H1 (cell line): ENCODE data around the gene DCANP1. TPM values are rescaled to one million over a fixed set of nuclear protein-coding genes. Genes with fewer than 3 reads are reported as not detected.

Experiments
- CEBPB ChIP-seq: IDR thresholded peaks from 2 replicates; pipeline ENCODE4 v1.6.1; 2012; ENCODE audit warnings: low read depth, low read length
- CHD7 ChIP-seq: fragments of 300-600 bp; sonication (generic); IDR thresholded peaks from 2 replicates; pipeline ENCODE4 v1.7.1; 2012; ENCODE audit warnings: low read length, moderate library complexity, mild to moderate bottlenecking, inconsistent platforms; ENCODE audit not compliant: insufficient replicate concordance
- CREB1 ChIP-seq: IDR thresholded peaks from 2 replicates; pipeline ENCODE4 v1.6.1; 2012; ENCODE audit warnings: inconsistent platforms
- FOSL1 ChIP-seq: IDR thresholded peaks from 2 replicates; pipeline ENCODE4 v1.6.1; 2011; ENCODE audit warnings: mild to moderate bottlenecking, low read depth, low read length, moderate library complexity; ENCODE audit not compliant: insufficient read depth
- HDAC6 ChIP-seq: IDR thresholded peaks from one replicate; pipeline ENCODE4 v1.7.1; 2012; ENCODE audit warnings: low read depth, mild to moderate bottlenecking, inconsistent platforms, low read length, moderate library complexity
- POLR2A ChIP-seq, 2 experiments: IDR thresholded peaks; 1 replicate in 1 of 2; 2 replicates in 1 of 2; pipeline ENCODE4 v1.6.1; 2011; ENCODE audit warnings: low read depth in 2 of 2, low read length in 2 of 2, mild to moderate bottlenecking in 2 of 2; ENCODE audit errors: control extremely low read depth in 1 of 2
- RFX5 ChIP-seq: IDR thresholded peaks from 2 replicates; pipeline ENCODE4 v1.6.1; 2011; ENCODE audit warnings: low read depth, low read length, improper control_type of control experiment, borderline replicate concordance
- RNF2 ChIP-seq: fragments of 200-900, 300-1000 bp; sonication (generic); IDR thresholded peaks from 2 replicates; pipeline ENCODE4 v1.7.1; 2016; ENCODE audit warnings: borderline replicate concordance, low read depth, mild to moderate bottlenecking, antibody characterized with exemption, low read length; ENCODE audit not compliant: poor library complexity, severe bottlenecking; ENCODE audit errors: missing control alignments
- RXRA ChIP-seq: IDR thresholded peaks from 2 replicates; pipeline ENCODE4 v1.6.1; 2011; ENCODE audit warnings: low read depth, mild to moderate bottlenecking, low read length, moderate library complexity; ENCODE audit not compliant: insufficient read depth
- SP2 ChIP-seq: IDR thresholded peaks from 2 replicates; pipeline ENCODE4 v1.6.1; 2012; ENCODE audit warnings: mild to moderate bottlenecking, low read length, inconsistent platforms
- TAF1 ChIP-seq: IDR thresholded peaks from 2 replicates; pipeline ENCODE4 v1.6.1; 2011; ENCODE audit warnings: mild to moderate bottlenecking, low read depth, low read length
- USF2 ChIP-seq: IDR thresholded peaks from 2 replicates; pipeline ENCODE4 v1.6.1; 2011; ENCODE audit warnings: low read length, improper control_type of control experiment
- polyA plus RNA-seq, 7 experiments: library from polyadenylated mRNA; depleted of rRNA in 3 of 7; stranded (reverse) in 5 of 7; unstranded in 2 of 7; fragments of >200 nt in 5 of 7; fragments of 200-250 nt in 2 of 7; gene quantifications; 1 replicate in 5 of 7; 2 replicates in 1 of 7; 4 replicates in 1 of 7; pipeline versions ENCODE4 v1.2.1 to v1.2.3, GENCODE V29; 2011 to 2013; ENCODE audit warnings: missing spikeins in 2 of 7, mixed read lengths in 2 of 7
- total RNA-seq: library from RNA; stranded (reverse); fragmentation: NEBNext Ultra II Directional; extraction: Animal tissue kit (Norgen Biotek cat#: 25700); gene quantifications from 2 replicates; pipeline ENCODE4 v1.2.1, GENCODE V29; 2021

Gene DCANP1
- total and polyA plus RNA-seq, 2 of the 8 experiments (the other 6 are each of a cell fraction or from before 2014, with no cell fraction given): not detected

- TF ChIP-seq CHD7 (no peak), SP2 (no peak), RNF2 (no peak), RFX5 (no peak), TAF1 (no peak), FOSL1 (no peak), CREB1 (no peak), USF2 (no peak), RXRA (no peak), POLR2A (IDR thresholded peaks at IDR 0.05; ENCODE audit: control extremely low read depth in 1 of 2, low read depth in 2 of 2, low read length in 2 of 2) (no peak), HDAC6 (no peak), CEBPB (no peak)
These were observed 2.3 kb downstream of the DCANP1 start (continued) for GRCh38 chr5:135444881-135445280.
